Measurements from ENCODE around the gene PDE1A. TPM values are rescaled to one million over a fixed set of nuclear protein-coding genes. Genes with fewer than 3 reads are reported as not detected.

PDE1A gene
- total RNA-seq, 2 experiments from 2014 or later = not detected

- no peaks in the 10 kb centered on the region for H3K9me3 ChIP-seq (ENCODE audit: control insufficient read depth in 1 of 2, insufficient read depth in 1 of 2, low read length in 2 of 2)
- no peaks in the 10 kb centered on the region for H3K27me3 ChIP-seq (ENCODE audit: control insufficient read depth in 1 of 2, insufficient read depth in 2 of 2, low read length in 2 of 2)
- ChIA-PET CTCF (no interaction called here), POLR2A (no interaction called here)
- no peaks in the 10 kb centered on the region for H3K36me3 ChIP-seq (ENCODE audit: insufficient read depth, low read length)
- H3K4me3 ChIP-seq (ENCODE audit: low read length) = no peak overlapping the region
- Mint-ChIP-seq H3K27ac (no peak overlapping the region), H3K4me1 (ENCODE audit: low read depth) (no peaks in the 10 kb centered on the region), H3K9me3 (no peaks in the 10 kb centered on the region), H3K36me3 (ENCODE audit: low read depth) (no peaks in the 10 kb centered on the region), H3K4me3 (no peak overlapping the region), H3K27me3 (no peaks in the 10 kb centered on the region)
- H3K27ac ChIP-seq (ENCODE audit: low read depth in 1 of 2, low read length in 2 of 2) = no peak overlapping the region
- DNase-seq = no peak
- no peak for TF ChIP-seq CTCF (IDR thresholded peaks at IDR 0.05)
- intact Hi-C loops (cut with DNase I, micrococcal nuclease) = no loop called here
- no peaks in the 10 kb centered on the region for H3K4me1 ChIP-seq (ENCODE audit: insufficient read depth, low read length)
- ATAC-seq (ENCODE audit: poor library complexity) = no peak
Measured at GRCh38 chr2:182318466-182319220, 108.2 kb downstream of the PDE1A start.

- Mint-ChIP-seq H3K36me3 (ENCODE audit: low read depth) (no peaks in the 10 kb centered on the region), H3K4me1 (ENCODE audit: low read depth) (no peaks in the 10 kb centered on the region), H3K27me3 (no peaks in the 10 kb centered on the region), H3K9me3 (no peaks in the 10 kb centered on the region), H3K27ac (no peak overlapping the region), H3K4me3 (no peak overlapping the region)
- Histone ChIP-seq H3K9me3 (ENCODE audit: control insufficient read depth in 1 of 2, insufficient read depth in 1 of 2, low read length in 2 of 2) (peaks cover 0 to 3% of the 10 kb centered on the region in 2 experiments), H3K36me3 (ENCODE audit: insufficient read depth, low read length) (no peaks in the 10 kb centered on the region), H3K27me3 (ENCODE audit: control insufficient read depth in 1 of 2, insufficient read depth in 2 of 2, low read length in 2 of 2) (no peaks in the 10 kb centered on the region), H3K4me3 (ENCODE audit: low read length) (no peak overlapping the region), H3K27ac (ENCODE audit: low read depth in 1 of 2, low read length in 2 of 2) (no peak overlapping the region), H3K4me1 (ENCODE audit: insufficient read depth, low read length) (no peaks in the 10 kb centered on the region)
- POLR2A ChIA-PET = no interaction called here
- intact Hi-C loops (cut with DNase I, micrococcal nuclease) = no loop called here
- DNase-seq (no peak), ATAC-seq (ENCODE audit: poor library complexity) (no peak)
- CTCF ChIA-PET = no interaction called here
- no peak for TF ChIP-seq CTCF (IDR thresholded peaks at IDR 0.05)
Measured at GRCh38 chr2:182316950-182317349, 109.9 kb downstream of the PDE1A start.

DNA sequence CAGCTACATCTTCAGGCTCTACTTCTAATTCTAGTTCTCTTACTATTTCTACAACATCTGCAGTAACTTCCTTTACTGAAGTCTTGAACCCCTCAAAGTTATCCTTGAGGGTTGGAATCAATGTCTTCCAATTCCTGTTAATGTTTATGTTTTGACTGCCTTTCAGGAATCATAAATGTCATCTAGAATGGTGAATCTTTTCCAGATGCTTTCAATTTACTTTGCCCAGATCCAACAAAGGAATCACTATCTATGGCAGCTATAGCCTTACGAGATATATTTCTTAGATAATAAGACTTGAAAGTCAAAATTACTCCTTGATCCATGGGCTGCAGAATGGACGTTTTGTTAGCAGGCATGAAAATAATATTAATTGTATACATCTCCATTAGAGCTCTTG, 123.9 kb downstream of the PDE1A start:
- ChIA-PET POLR2A (no interaction called here), CTCF (no interaction called here)
- intact Hi-C loops (cut with DNase I, micrococcal nuclease) = no loop called here
- no peaks in the 10 kb centered on the region for H3K9me3 ChIP-seq (ENCODE audit: control insufficient read depth in 1 of 2, insufficient read depth in 1 of 2, low read length in 2 of 2)
- TF ChIP-seq CTCF (IDR thresholded peaks at IDR 0.05) = no peak
- Mint-ChIP-seq H3K27ac (no peak overlapping the region), H3K27me3 (no peaks in the 10 kb centered on the region), H3K9me3 (peaks cover 2% of the 10 kb centered on the region), H3K36me3 (ENCODE audit: low read depth) (no peaks in the 10 kb centered on the region), H3K4me3 (no peak overlapping the region), H3K4me1 (ENCODE audit: low read depth) (no peaks in the 10 kb centered on the region)
- H3K4me1 ChIP-seq (ENCODE audit: insufficient read depth, low read length) = no peaks in the 10 kb centered on the region
- ATAC-seq (ENCODE audit: poor library complexity) (no peak), DNase-seq (no peak)
- H3K27ac ChIP-seq (ENCODE audit: low read depth in 1 of 2, low read length in 2 of 2) = no peak overlapping the region
- H3K4me3 ChIP-seq (ENCODE audit: low read length) = no peak overlapping the region
- H3K36me3 ChIP-seq (ENCODE audit: insufficient read depth, low read length) = no peaks in the 10 kb centered on the region
- no peaks in the 10 kb centered on the region for H3K27me3 ChIP-seq (ENCODE audit: control insufficient read depth in 1 of 2, insufficient read depth in 2 of 2, low read length in 2 of 2)
